D341Med (cell line): ENCODE results near the gene TDRD3.

Source experiments
- DNase-seq: peaks from one replicate; pipeline ENCODE4 v3.0.0; 2012; ENCODE audit warnings: low spot score

TDRD3 gene

GRCh38 chr13:60454425-60454824 lies 57.4 kb downstream of the TDRD3 start:
- DNase-seq, result no peak

GRCh38 chr13:60463787-60464186 lies 66.8 kb downstream of the TDRD3 start:
- no peak for DNase-seq

GRCh38 chr13:60467098-60467497 lies 70.1 kb downstream of the TDRD3 start:
- DNase-seq, result no peak

- no peak for DNase-seq
Observed at GRCh38 chr13:60479273-60479672, 82.3 kb downstream of the TDRD3 start.

GRCh38 chr13:60482012-60482411 lies 85.0 kb downstream of the TDRD3 start:
- no peak for DNase-seq

- no peak for DNase-seq
Observed at GRCh38 chr13:60484865-60485264, 87.8 kb downstream of the TDRD3 start.

- no peak for DNase-seq
Observed at GRCh38 chr13:60491531-60491930, 94.5 kb downstream of the TDRD3 start.

- no peak for DNase-seq
Observed at GRCh38 chr13:60492187-60492586, 95.2 kb downstream of the TDRD3 start.

GRCh38 chr13:60494296-60494695 lies 97.3 kb downstream of the TDRD3 start:
- DNase-seq, result no peak

- DNase-seq, result no peak
Observed at GRCh38 chr13:60501236-60501635, 104.2 kb downstream of the TDRD3 start.

GRCh38 chr13:60509601-60510386 lies 112.8 kb downstream of the TDRD3 start:
- DNase-seq, result no peak

- DNase-seq, result no peak
Observed at GRCh38 chr13:60511637-60512036, 114.6 kb downstream of the TDRD3 start.

- no peak for DNase-seq
Observed at GRCh38 chr13:60514891-60515290, 117.9 kb downstream of the TDRD3 start.

GRCh38 chr13:60519496-60519895 lies 122.5 kb downstream of the TDRD3 start:
- DNase-seq, result no peak

GRCh38 chr13:60520902-60521569 lies 124.0 kb downstream of the TDRD3 start:
- no peak for DNase-seq

- DNase-seq, result no peak
Observed at GRCh38 chr13:60538566-60538965, 141.5 kb downstream of the TDRD3 start.

- DNase-seq, result no peak
Observed at GRCh38 chr13:60540276-60540675, 143.3 kb downstream of the TDRD3 start.

GRCh38 chr13:60562096-60562780 lies 165.2 kb downstream of the TDRD3 start:
- DNase-seq, result no peak

GRCh38 chr13:60571571-60571970 lies 174.6 kb downstream of the TDRD3 start:
- no peak for DNase-seq

GRCh38 chr13:60572003-60572798 lies 175.2 kb downstream of the TDRD3 start:
- no peak for DNase-seq

- DNase-seq, result no peak
Observed at GRCh38 chr13:60572855-60573254, 175.8 kb downstream of the TDRD3 start.

- no peak for DNase-seq
Observed at GRCh38 chr13:60574735-60575134, 177.7 kb downstream of the TDRD3 start.
